Activated CD4-positive, alpha-beta memory T cell treated with anti-CD3 and anti-CD28 coated beads for 36 hours (primary cell): ENCODE measurements around the gene DEDD2. TPM values are rescaled to one million over a fixed set of nuclear protein-coding genes. Genes with fewer than 3 reads are reported as not detected.

Source experiments
- CTCF ChIA-PET: fragments of 350-600 bp; sonication (Branson Sonifier 250); formaldehyde crosslinking; loops from one replicate; lab custom pipeline; 2021; ENCODE audit warnings: antibody characterized with exemption, inconsistent platforms; lab: Charles Lee
- POLR2A ChIA-PET: fragments of 350-600 bp; sonication (Branson Sonifier 250); formaldehyde crosslinking; loops from one replicate; lab custom pipeline; 2021; ENCODE audit warnings: antibody characterized with exemption; lab: Charles Lee
- DNase-seq: peaks from one replicate; pipeline ENCODE4 v3.0.0-alpha.2; 2020
- H3K27ac Mint-ChIP-seq: one replicate; pipeline ENCODE4 v1.8.0; 2021; ENCODE audit warnings: mixed read lengths
- H3K27me3 Mint-ChIP-seq: one replicate; pipeline ENCODE4 v1.8.0; 2021; ENCODE audit warnings: mixed read lengths
- H3K36me3 Mint-ChIP-seq: one replicate; pipeline ENCODE4 v1.8.0; 2021; ENCODE audit warnings: mixed read lengths
- H3K4me1 Mint-ChIP-seq: one replicate; pipeline ENCODE4 v1.8.0; 2021; ENCODE audit warnings: low read depth, mixed read lengths
- H3K4me3 Mint-ChIP-seq: one replicate; pipeline ENCODE4 v1.8.0; 2021; ENCODE audit warnings: mild to moderate bottlenecking, mixed read lengths
- H3K9me3 Mint-ChIP-seq: one replicate; pipeline ENCODE4 v1.8.0; 2021; ENCODE audit warnings: mixed read lengths
- intact Hi-C: fragments of 100-400 bp; cut with micrococcal nuclease; formaldehyde crosslinking; loops from one replicate; pipeline ENCODE4 v1.15.1; 2023
- total RNA-seq, 2 experiments: library from RNA; stranded (reverse); gene quantifications; one replicate each; pipeline ENCODE4 v1.2.3, GENCODE V29; 2021

Gene DEDD2
- total RNA-seq, 2 experiments from 2014 or later = 31.3 to 33.4 TPM

DNA sequence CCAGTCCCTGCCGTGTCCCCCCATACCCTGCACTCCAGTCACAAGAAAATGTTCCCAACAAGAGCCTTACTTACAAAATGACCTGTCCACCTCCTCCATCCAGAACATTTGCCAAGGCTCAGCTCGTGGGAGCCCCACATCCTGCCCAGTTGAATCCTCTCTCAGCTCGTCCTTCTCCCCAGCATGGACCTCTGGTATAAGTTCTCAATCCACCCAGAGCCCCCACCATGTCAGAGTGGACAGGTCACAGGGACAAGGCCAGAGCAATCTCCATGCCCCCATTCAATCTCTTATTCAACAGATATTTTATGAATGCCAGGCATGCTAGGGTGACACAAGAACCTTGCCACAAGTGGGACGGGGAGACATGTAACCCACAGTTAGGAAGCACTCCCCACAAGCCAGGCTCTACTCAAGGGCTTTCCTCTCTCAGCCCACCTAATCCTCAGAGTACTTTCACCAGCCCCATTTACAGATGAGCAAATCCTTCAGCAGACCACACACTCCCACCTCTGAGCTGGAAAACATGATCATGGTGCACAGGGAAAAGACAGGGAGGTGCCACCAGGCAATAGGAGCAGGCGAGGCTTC is 15.1 kb downstream of the DEDD2 start:
- POLR2A ChIA-PET = no interaction called here
- H3K4me3 Mint-ChIP-seq = peak overlapping the region; percentile 65

GRCh38 chr19:42201489-42202289 is 15.8 kb downstream of the DEDD2 start:
- ChIA-PET POLR2A (interaction anchor here (0.6 to 1.4 kb wide), 2 partner anchors 19 to 73 kb away, joined by 3 to 4 read pairs; partner anchors contain the start of gene ZNF526), CTCF (interaction anchor here (0.8 to 1.2 kb wide), 5 partner anchors 26 to 93 kb away, joined by 3 to 5 read pairs (median 4); partner anchors contain the start of gene GSK3A)
- DNase-seq = peak; percentile 74
- Mint-ChIP-seq H3K9me3 (no peaks in the 10 kb centered on the region), H3K4me3 (peak overlapping the region; percentile 65), H3K36me3 (peaks cover 49% of the 10 kb centered on the region), H3K27ac (peak overlapping the region; percentile 98), H3K27me3 (no peaks in the 10 kb centered on the region), H3K4me1 (peaks cover 82% of the 10 kb centered on the region)
- intact Hi-C loops = loop anchor here (2.0 kb wide), 1 partner anchor 15 kb away; the partner anchor contains the start of gene DEDD2

More for the DNA sequence above, 15.1 kb downstream of the DEDD2 start:
- H3K4me1 Mint-ChIP-seq = peaks cover 80% of the 10 kb centered on the region
- DNase-seq = no peak
- H3K36me3 Mint-ChIP-seq = peaks cover 46% of the 10 kb centered on the region
- H3K27ac Mint-ChIP-seq = peak overlapping the region; percentile 98
- CTCF ChIA-PET = interaction anchor here (1.2 kb wide), 1 partner anchor 40 kb away, joined by 3 read pairs; the partner anchor contains the start of gene GSK3A
- intact Hi-C loops = no loop called here
- H3K9me3 Mint-ChIP-seq = no peaks in the 10 kb centered on the region
- H3K27me3 Mint-ChIP-seq = no peaks in the 10 kb centered on the region

GRCh38 chr19:42200116-42200715 is 17.3 kb downstream of the DEDD2 start:
- peaks cover 51% of the 10 kb centered on the region for H3K36me3 Mint-ChIP-seq
- no peaks in the 10 kb centered on the region for H3K27me3 Mint-ChIP-seq
- H3K9me3 Mint-ChIP-seq = no peaks in the 10 kb centered on the region
- peak overlapping the region; percentile 65 for H3K4me3 Mint-ChIP-seq
- H3K27ac Mint-ChIP-seq = peak overlapping the region; percentile 98
- CTCF ChIA-PET = interaction anchor here (0.9 to 2.0 kb wide), 6 partner anchors 13 to 91 kb away, joined by 3 to 12 read pairs (median 4); partner anchors contain the start of genes DEDD2 and POU2F2
- POLR2A ChIA-PET = interaction anchor here (0.6 to 1.4 kb wide), 3 partner anchors 8 to 68 kb away, joined by 3 to 4 read pairs (median 3); partner anchors contain the start of genes POU2F2 and ZNF526
- peaks cover 86% of the 10 kb centered on the region for H3K4me1 Mint-ChIP-seq
- no peak for DNase-seq
- intact Hi-C loops = loop anchor here (1.0 to 2.0 kb wide), 2 partner anchors 8 to 17 kb away; partner anchors contain the start of gene DEDD2

GRCh38 chr19:42199440-42200115 is 17.9 kb downstream of the DEDD2 start:
- Mint-ChIP-seq H3K4me3 (peak overlapping the region; percentile 65), H3K36me3 (peaks cover 47% of the 10 kb centered on the region), H3K27me3 (no peaks in the 10 kb centered on the region), H3K27ac (peak overlapping the region; percentile 98), H3K4me1 (peaks cover 80% of the 10 kb centered on the region), H3K9me3 (no peaks in the 10 kb centered on the region)
- ChIA-PET CTCF (interaction anchor here (1.0 to 2.0 kb wide), 5 partner anchors 15 to 91 kb away, joined by 3 to 12 read pairs (median 4); partner anchors contain the start of genes DEDD2 and POU2F2), POLR2A (interaction anchor here (0.6 to 1.4 kb wide), 4 partner anchors 8 to 67 kb away, joined by 3 to 6 read pairs (median 4); partner anchors contain the start of genes DEDD2, POU2F2 and ZNF526)
- intact Hi-C loops = loop anchor here (1.0 to 10.0 kb wide), 8 partner anchors 7 to 325 kb away; partner anchors contain the start of genes CD79A, DEDD2 and ZNF526
- DNase-seq = peak; percentile 86

DNA sequence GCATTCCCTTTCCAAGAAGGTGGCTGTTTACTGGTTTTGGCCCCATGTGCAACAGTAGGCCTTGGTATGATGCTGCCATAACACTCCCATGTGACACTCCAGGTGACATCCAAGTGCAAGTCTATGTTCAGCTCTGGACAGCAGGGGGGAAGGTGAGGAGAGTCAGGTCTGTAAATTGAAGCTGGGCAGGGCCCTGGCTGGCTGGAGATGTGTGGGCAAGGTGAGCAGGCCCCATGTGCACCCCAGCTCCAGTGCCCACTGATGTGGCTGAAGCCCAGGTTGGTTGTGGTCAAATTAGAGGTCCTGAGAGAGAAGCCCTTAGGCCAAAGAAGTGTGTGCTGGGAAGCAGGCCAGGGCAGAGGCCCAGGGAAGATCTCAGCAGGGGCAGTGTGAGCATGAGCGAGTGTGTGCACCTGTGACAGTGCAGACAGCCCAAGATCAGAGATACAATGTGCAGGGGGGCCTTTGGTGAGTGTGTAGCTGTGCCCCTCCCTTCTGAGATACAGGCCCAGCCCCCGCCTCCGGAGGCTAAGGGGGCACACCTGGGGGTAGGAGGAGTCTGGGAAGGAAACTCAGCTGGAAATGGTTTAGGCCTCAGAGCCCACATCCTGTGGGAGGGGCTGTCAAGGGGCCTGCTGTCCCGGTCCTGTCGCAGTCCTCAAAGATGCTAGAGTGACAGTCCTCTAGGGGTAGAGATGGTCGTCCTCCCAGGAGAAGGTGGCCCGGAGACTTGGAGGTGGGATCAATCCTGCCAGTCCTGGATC is 18.6 kb downstream of the DEDD2 start:
- peaks cover 76% of the 10 kb centered on the region for H3K4me1 Mint-ChIP-seq
- intact Hi-C loops = loop anchor here (1.0 to 10.0 kb wide), 6 partner anchors 14 to 324 kb away; partner anchors contain the start of genes CD79A and ZNF526
- peak overlapping the region; percentile 98 for H3K27ac Mint-ChIP-seq
- peak; percentile 82 for DNase-seq
- no peaks in the 10 kb centered on the region for H3K9me3 Mint-ChIP-seq
- H3K27me3 Mint-ChIP-seq = no peaks in the 10 kb centered on the region
- peaks cover 43% of the 10 kb centered on the region for H3K36me3 Mint-ChIP-seq
- H3K4me3 Mint-ChIP-seq = peak overlapping the region; percentile 65
- ChIA-PET CTCF (interaction anchor here (1.0 to 2.0 kb wide), 6 partner anchors 15 to 90 kb away, joined by 3 to 12 read pairs (median 4); partner anchors contain the start of genes DEDD2 and POU2F2), POLR2A (interaction anchor here (1.0 to 1.4 kb wide), 2 partner anchors 18 to 66 kb away, joined by 3 to 6 read pairs; partner anchors contain the start of genes DEDD2 and POU2F2)

GRCh38 chr19:42197375-42197817 is 20.1 kb downstream of the DEDD2 start:
- DNase-seq = no peak
- intact Hi-C loops = loop anchor here (10.0 kb wide), 1 partner anchor 323 kb away; the partner anchor contains the start of gene CD79A
- Mint-ChIP-seq H3K36me3 (peaks cover 37% of the 10 kb centered on the region), H3K4me1 (peaks cover 63% of the 10 kb centered on the region), H3K9me3 (peaks cover 4% of the 10 kb centered on the region), H3K27ac (peak overlapping the region; percentile 65), H3K27me3 (no peaks in the 10 kb centered on the region), H3K4me3 (no peak overlapping the region)
- POLR2A ChIA-PET = no interaction called here
- CTCF ChIA-PET = interaction anchor here (1.4 kb wide), 1 partner anchor 12 kb away, joined by 6 read pairs; no protein-coding TSS in a partner anchor

GRCh38 chr19:42196011-42197001 is 21.2 kb downstream of the DEDD2 start:
- intact Hi-C loops = loop anchor here (10.0 kb wide), 1 partner anchor 322 kb away; the partner anchor contains the start of gene CD79A
- Mint-ChIP-seq H3K36me3 (peaks cover 31% of the 10 kb centered on the region), H3K4me3 (no peak overlapping the region), H3K27me3 (no peaks in the 10 kb centered on the region), H3K4me1 (peaks cover 63% of the 10 kb centered on the region), H3K9me3 (peaks cover 4% of the 10 kb centered on the region), H3K27ac (no peak overlapping the region)
- POLR2A ChIA-PET = no interaction called here
- no peak for DNase-seq
- CTCF ChIA-PET = no interaction called here

DNA sequence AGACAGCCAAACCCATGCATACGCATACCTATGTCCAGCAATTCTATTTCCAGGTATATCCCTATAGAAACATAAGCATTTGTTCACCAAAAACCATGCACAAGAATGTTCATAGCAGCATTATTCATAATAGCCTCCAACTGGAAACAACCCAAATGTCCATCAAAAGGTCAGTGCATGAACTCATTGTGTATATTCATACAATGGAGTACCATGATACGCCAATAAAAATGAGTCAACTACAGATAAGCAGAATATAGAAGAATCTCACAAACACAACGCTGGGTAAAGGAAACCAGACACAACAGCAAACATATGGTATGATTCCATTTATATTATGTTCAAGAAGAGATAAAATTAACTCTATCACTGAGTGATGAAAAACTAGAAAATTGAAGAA is 23.8 kb downstream of the DEDD2 start:
- intact Hi-C loops = loop anchor here (10.0 kb wide), 1 partner anchor 319 kb away; the partner anchor contains the start of gene CD79A
- Mint-ChIP-seq H3K9me3 (peaks cover 4% of the 10 kb centered on the region), H3K27ac (no peak overlapping the region), H3K4me3 (no peak overlapping the region), H3K4me1 (peaks cover 47% of the 10 kb centered on the region), H3K36me3 (peaks cover 20% of the 10 kb centered on the region), H3K27me3 (no peaks in the 10 kb centered on the region)
- no peak for DNase-seq
- ChIA-PET CTCF (interaction anchor here (1.2 to 1.4 kb wide), 2 partner anchors 9 to 17 kb away, joined by 4 read pairs; no protein-coding TSS in a partner anchor), POLR2A (no interaction called here)

GRCh38 chr19:42193294-42193693 is 24.2 kb downstream of the DEDD2 start:
- H3K36me3 Mint-ChIP-seq = peaks cover 18% of the 10 kb centered on the region
- intact Hi-C loops = loop anchor here (10.0 kb wide), 1 partner anchor 318 kb away; the partner anchor contains the start of gene CD79A
- H3K27ac Mint-ChIP-seq = no peak overlapping the region
- ChIA-PET CTCF (interaction anchor here (1.2 to 1.4 kb wide), 2 partner anchors 9 to 17 kb away, joined by 4 read pairs; no protein-coding TSS in a partner anchor), POLR2A (interaction anchor here (0.6 kb wide), 1 partner anchor 830 kb away, joined by 3 read pairs; no protein-coding TSS in a partner anchor)
- no peaks in the 10 kb centered on the region for H3K27me3 Mint-ChIP-seq
- peaks cover 4% of the 10 kb centered on the region for H3K9me3 Mint-ChIP-seq
- peaks cover 44% of the 10 kb centered on the region for H3K4me1 Mint-ChIP-seq
- H3K4me3 Mint-ChIP-seq = no peak overlapping the region
- DNase-seq = no peak
